Liver (tissue), 3 donors: Measurements from ENCODE around the gene COQ9.

Source experiments
- SP1 ChIP-seq: IDR thresholded peaks from 2 replicates; pipeline ENCODE4 v1.6.1; 2018; ENCODE audit warnings: antibody characterized with exemption, mild to moderate bottlenecking
- TF ChIP-seq, protein P1 (sequence below): fragments of 150-350 bp; IDR thresholded peaks from 2 replicates; pipeline ENCODE4 v1.5.1; 2017; ENCODE audit warnings: improper control_type of control experiment, low read depth, low read length; ENCODE audit not compliant: missing input control
- donor health status: healthy.
- donor health status: healthy.

- TF ChIP-seq, protein P1, sequence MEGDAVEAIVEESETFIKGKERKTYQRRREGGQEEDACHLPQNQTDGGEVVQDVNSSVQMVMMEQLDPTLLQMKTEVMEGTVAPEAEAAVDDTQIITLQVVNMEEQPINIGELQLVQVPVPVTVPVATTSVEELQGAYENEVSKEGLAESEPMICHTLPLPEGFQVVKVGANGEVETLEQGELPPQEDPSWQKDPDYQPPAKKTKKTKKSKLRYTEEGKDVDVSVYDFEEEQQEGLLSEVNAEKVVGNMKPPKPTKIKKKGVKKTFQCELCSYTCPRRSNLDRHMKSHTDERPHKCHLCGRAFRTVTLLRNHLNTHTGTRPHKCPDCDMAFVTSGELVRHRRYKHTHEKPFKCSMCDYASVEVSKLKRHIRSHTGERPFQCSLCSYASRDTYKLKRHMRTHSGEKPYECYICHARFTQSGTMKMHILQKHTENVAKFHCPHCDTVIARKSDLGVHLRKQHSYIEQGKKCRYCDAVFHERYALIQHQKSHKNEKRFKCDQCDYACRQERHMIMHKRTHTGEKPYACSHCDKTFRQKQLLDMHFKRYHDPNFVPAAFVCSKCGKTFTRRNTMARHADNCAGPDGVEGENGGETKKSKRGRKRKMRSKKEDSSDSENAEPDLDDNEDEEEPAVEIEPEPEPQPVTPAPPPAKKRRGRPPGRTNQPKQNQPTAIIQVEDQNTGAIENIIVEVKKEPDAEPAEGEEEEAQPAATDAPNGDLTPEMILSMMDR: no peak
- TF ChIP-seq SP1: peak; percentile 87
These were observed 24.8 kb downstream of the COQ9 start for GRCh38 chr16:57471852-57472664.
